ENCODE data around the gene INSRR. TPM values are rescaled to one million over a fixed set of nuclear protein-coding genes. Genes with fewer than 3 reads are reported as not detected.

Gene INSRR
- not detected in 2 replicates for total RNA-seq (2014; rRNA removed; shearing (Covaris generic))

- peaks cover 87% of the 10 kb centered on the region for H3K27me3 ChIP-seq (ENCODE audit: control insufficient read depth, insufficient read depth, low read length)
Observed at GRCh38 chr1:156858959-156859522, at the start of gene INSRR. INSRR (minus strand) TSS chr1:156859117; CDS start chr1:156858621, 496 bp downstream.

GRCh38 chr1:156908541-156908940, 49.6 kb upstream of the INSRR start:
- H3K4me3 ChIP-seq (ENCODE audit: insufficient read depth, low read depth, low read length): no peak overlapping the region
- DNase-seq: no peak

More at GRCh38 chr1:156858959-156859522, at the start of gene INSRR:
- H3K4me3 ChIP-seq (ENCODE audit: insufficient read depth, low read depth, low read length): peak within 1 kb of the TSS; percentile 40
- no peaks in the 10 kb centered on the region for H3K36me3 ChIP-seq (replicated peaks; ENCODE audit: control insufficient read depth, insufficient read depth, low read length)
- peak; percentile 90 for DNase-seq

GRCh38 chr1:156906206-156906906, 47.4 kb upstream of the INSRR start:
- H3K4me3 ChIP-seq (ENCODE audit: insufficient read depth, low read depth, low read length): no peak overlapping the region
- no peak for DNase-seq
- H3K36me3 ChIP-seq (replicated peaks; ENCODE audit: control insufficient read depth, insufficient read depth, low read length): no peaks in the 10 kb centered on the region
- peaks cover 2% of the 10 kb centered on the region; the same call in 1 of the 2 replicates for H3K27me3 ChIP-seq (ENCODE audit: control insufficient read depth, insufficient read depth, low read length)

More at GRCh38 chr1:156908541-156908940, 49.6 kb upstream of the INSRR start:
- Histone ChIP-seq H3K36me3 (replicated peaks; ENCODE audit: control insufficient read depth, insufficient read depth, low read length) (no peaks in the 10 kb centered on the region), H3K27me3 (ENCODE audit: control insufficient read depth, insufficient read depth, low read length) (no peaks in the 10 kb centered on the region; the same call in 1 of the 2 replicates)

- Histone ChIP-seq H3K27me3 (ENCODE audit: control insufficient read depth, insufficient read depth, low read length) (peaks cover 2% of the 10 kb centered on the region; the same call in 1 of the 2 replicates), H3K36me3 (replicated peaks; ENCODE audit: control insufficient read depth, insufficient read depth, low read length) (no peaks in the 10 kb centered on the region), H3K4me3 (ENCODE audit: insufficient read depth, low read depth, low read length) (no peak overlapping the region)
- no peak for DNase-seq
Observed at GRCh38 chr1:156905651-156906050, 46.7 kb upstream of the INSRR start.

GRCh38 chr1:156905176-156905575, 46.3 kb upstream of the INSRR start:
- DNase-seq: no peak
- Histone ChIP-seq H3K27me3 (ENCODE audit: control insufficient read depth, insufficient read depth, low read length) (peaks cover 2% of the 10 kb centered on the region; the same call in 1 of the 2 replicates), H3K36me3 (replicated peaks; ENCODE audit: control insufficient read depth, insufficient read depth, low read length) (no peaks in the 10 kb centered on the region), H3K4me3 (ENCODE audit: insufficient read depth, low read depth, low read length) (no peak overlapping the region)

GRCh38 chr1:156904187-156904959, 45.5 kb upstream of the INSRR start:
- no peak for DNase-seq
- H3K4me3 ChIP-seq (ENCODE audit: insufficient read depth, low read depth, low read length): no peak overlapping the region
- peaks cover 2% of the 10 kb centered on the region; the same call in 1 of the 2 replicates for H3K27me3 ChIP-seq (ENCODE audit: control insufficient read depth, insufficient read depth, low read length)
- no peaks in the 10 kb centered on the region for H3K36me3 ChIP-seq (replicated peaks; ENCODE audit: control insufficient read depth, insufficient read depth, low read length)

- no peaks in the 10 kb centered on the region for H3K36me3 ChIP-seq (replicated peaks; ENCODE audit: control insufficient read depth, insufficient read depth, low read length)
Observed at GRCh38 chr1:156903328-156904091, 44.6 kb upstream of the INSRR start.

GRCh38 chr1:156901966-156902915, 43.3 kb upstream of the INSRR start:
- no peak overlapping the region for H3K4me3 ChIP-seq (ENCODE audit: insufficient read depth, low read depth, low read length)
- no peak for DNase-seq
- H3K36me3 ChIP-seq (replicated peaks; ENCODE audit: control insufficient read depth, insufficient read depth, low read length): no peaks in the 10 kb centered on the region
- H3K27me3 ChIP-seq (ENCODE audit: control insufficient read depth, insufficient read depth, low read length): peaks cover 4% of the 10 kb centered on the region; the same call in 1 of the 2 replicates

More at GRCh38 chr1:156903328-156904091, 44.6 kb upstream of the INSRR start:
- H3K4me3 ChIP-seq (ENCODE audit: insufficient read depth, low read depth, low read length): no peak overlapping the region
- no peak for DNase-seq
- peaks cover 4% of the 10 kb centered on the region; the same call in 1 of the 2 replicates for H3K27me3 ChIP-seq (ENCODE audit: control insufficient read depth, insufficient read depth, low read length)

- Histone ChIP-seq H3K4me3 (ENCODE audit: insufficient read depth, low read depth, low read length) (no peak overlapping the region), H3K36me3 (replicated peaks; ENCODE audit: control insufficient read depth, insufficient read depth, low read length) (no peaks in the 10 kb centered on the region), H3K27me3 (ENCODE audit: control insufficient read depth, insufficient read depth, low read length) (peaks cover 4% of the 10 kb centered on the region; the same call in 1 of the 2 replicates)
- no peak for DNase-seq
Observed at GRCh38 chr1:156901590-156901900, 42.6 kb upstream of the INSRR start.

GRCh38 chr1:156900896-156901589, 42.1 kb upstream of the INSRR start:
- no peak for DNase-seq
- H3K36me3 ChIP-seq (replicated peaks; ENCODE audit: control insufficient read depth, insufficient read depth, low read length): no peaks in the 10 kb centered on the region
- H3K4me3 ChIP-seq (ENCODE audit: insufficient read depth, low read depth, low read length): no peak overlapping the region
- H3K27me3 ChIP-seq (ENCODE audit: control insufficient read depth, insufficient read depth, low read length): peaks cover 4% of the 10 kb centered on the region; the same call in 1 of the 2 replicates

- no peak for DNase-seq
- Histone ChIP-seq H3K4me3 (ENCODE audit: insufficient read depth, low read depth, low read length) (no peak overlapping the region), H3K36me3 (replicated peaks; ENCODE audit: control insufficient read depth, insufficient read depth, low read length) (no peaks in the 10 kb centered on the region), H3K27me3 (ENCODE audit: control insufficient read depth, insufficient read depth, low read length) (peaks cover 4% of the 10 kb centered on the region; the same call in 1 of the 2 replicates)
Observed at GRCh38 chr1:156899956-156900718, 41.2 kb upstream of the INSRR start.

- Histone ChIP-seq H3K27me3 (ENCODE audit: control insufficient read depth, insufficient read depth, low read length) (peaks cover 11% of the 10 kb centered on the region), H3K36me3 (replicated peaks; ENCODE audit: control insufficient read depth, insufficient read depth, low read length) (no peaks in the 10 kb centered on the region), H3K4me3 (ENCODE audit: insufficient read depth, low read depth, low read length) (no peak overlapping the region)
- DNase-seq: no peak
Observed at GRCh38 chr1:156898971-156899664, 40.2 kb upstream of the INSRR start.
